Measurements from ENCODE around the gene PCBP3.

Gene PCBP3

DNA sequence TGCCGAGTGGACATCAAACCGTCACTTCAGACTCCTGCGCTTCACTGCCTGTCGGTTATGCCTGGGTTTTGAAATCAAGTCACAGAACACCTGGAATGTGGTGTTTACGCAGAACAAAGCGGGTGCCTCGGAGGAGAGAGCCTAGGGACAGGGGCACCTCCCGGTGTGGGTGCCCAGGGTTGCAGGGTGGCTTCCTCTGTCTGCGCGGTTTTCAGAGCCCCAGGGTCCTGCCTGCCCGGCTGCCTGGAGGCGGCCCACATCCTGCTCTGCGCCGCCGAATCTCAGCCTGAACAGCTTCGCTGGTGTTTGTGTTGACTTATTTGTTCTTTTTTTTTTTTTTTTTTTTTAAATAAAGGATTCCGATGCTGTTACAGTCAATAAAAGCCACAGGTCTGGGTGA lies 224.6 kb downstream of the PCBP3 start:
- in situ Hi-C loops (cut with HindIII; ENCODE audit: low sequenced_read_pairs) = no loop called here
- no peak overlapping the region for H3K4me3 ChIP-seq (ENCODE audit: low read depth, low read length)
- TF ChIP-seq, protein P1, sequence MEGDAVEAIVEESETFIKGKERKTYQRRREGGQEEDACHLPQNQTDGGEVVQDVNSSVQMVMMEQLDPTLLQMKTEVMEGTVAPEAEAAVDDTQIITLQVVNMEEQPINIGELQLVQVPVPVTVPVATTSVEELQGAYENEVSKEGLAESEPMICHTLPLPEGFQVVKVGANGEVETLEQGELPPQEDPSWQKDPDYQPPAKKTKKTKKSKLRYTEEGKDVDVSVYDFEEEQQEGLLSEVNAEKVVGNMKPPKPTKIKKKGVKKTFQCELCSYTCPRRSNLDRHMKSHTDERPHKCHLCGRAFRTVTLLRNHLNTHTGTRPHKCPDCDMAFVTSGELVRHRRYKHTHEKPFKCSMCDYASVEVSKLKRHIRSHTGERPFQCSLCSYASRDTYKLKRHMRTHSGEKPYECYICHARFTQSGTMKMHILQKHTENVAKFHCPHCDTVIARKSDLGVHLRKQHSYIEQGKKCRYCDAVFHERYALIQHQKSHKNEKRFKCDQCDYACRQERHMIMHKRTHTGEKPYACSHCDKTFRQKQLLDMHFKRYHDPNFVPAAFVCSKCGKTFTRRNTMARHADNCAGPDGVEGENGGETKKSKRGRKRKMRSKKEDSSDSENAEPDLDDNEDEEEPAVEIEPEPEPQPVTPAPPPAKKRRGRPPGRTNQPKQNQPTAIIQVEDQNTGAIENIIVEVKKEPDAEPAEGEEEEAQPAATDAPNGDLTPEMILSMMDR (IDR thresholded peaks at IDR 0.05; ENCODE audit: low read depth, low read length, missing control alignments) = no peak
- no peak for DNase-seq (ENCODE audit: low read depth)

DNA sequence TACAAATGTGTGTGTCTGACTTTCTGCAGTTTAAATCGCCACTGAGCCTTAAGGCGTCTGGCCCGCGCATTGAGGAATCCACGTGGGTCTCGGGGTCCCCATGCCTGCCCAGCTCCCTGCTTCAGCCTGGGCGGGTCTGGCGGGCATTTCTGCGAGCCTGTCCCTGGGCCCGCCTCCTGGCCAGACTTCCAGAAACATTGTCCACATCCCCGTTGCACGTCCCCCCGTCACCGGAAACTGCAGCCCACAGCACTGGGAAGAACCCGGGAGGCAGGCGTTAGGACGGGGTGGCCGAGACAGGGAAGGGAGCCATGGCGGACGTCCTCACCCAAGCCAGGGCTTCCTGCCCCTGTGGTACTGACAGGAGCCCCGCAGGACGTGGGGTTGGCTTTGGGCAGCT lies 225.0 kb downstream of the PCBP3 start:
- no peak overlapping the region for H3K4me3 ChIP-seq (ENCODE audit: low read depth, low read length)
- TF ChIP-seq, protein P1 (IDR thresholded peaks at IDR 0.05; ENCODE audit: low read depth, low read length, missing control alignments) = no peak
- DNase-seq (ENCODE audit: low read depth) = no peak
- in situ Hi-C loops (cut with HindIII; ENCODE audit: low sequenced_read_pairs) = no loop called here

DNA sequence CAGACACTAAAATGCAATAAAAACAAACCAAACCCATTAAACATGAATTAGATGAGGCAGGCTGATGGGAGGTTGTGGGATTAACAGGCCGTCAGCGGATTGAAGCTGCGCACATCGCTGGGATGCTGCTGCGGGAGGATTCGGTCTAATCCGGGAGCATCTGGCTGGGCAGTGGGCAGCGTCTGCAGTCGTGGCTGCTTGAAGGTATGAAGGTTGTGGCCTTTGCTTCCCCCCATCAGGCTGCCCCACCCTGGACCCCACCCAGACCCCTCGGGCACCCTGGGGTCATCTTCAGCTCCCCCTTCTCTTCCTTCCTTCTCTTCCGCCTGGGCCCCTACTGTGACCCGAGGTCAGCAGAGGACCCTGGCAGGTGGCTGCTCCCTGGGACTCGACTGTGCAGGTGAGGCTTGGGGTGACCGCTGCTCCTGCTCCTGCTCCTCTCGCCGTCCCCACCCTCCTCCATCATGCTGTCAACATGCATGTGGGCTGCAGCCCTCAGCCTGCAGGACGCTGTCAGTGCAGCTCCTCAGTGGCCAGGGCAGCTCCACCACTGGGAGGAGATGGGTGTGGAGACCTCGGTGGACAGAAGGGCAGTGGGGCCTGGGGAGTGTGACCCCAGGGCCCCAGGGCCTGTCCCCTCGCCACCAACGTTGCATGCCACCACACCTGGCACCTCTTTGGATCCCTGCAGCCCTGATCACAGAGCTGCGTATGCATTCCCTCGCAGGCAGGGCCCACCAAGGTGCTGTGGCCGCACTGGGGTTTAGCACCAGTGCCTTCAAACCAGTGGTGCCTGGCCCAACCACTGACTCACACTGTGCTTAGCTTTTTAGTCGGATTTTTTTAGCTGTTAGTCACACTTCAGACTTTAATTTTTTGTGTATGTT lies 225.8 kb downstream of the PCBP3 start:
- H3K4me3 ChIP-seq (ENCODE audit: low read depth, low read length) = no peak overlapping the region
- in situ Hi-C loops (cut with HindIII; ENCODE audit: low sequenced_read_pairs) = no loop called here
- no peak for DNase-seq (ENCODE audit: low read depth)
- TF ChIP-seq, protein P1 (IDR thresholded peaks at IDR 0.05; ENCODE audit: low read depth, low read length, missing control alignments) = no peak

DNA sequence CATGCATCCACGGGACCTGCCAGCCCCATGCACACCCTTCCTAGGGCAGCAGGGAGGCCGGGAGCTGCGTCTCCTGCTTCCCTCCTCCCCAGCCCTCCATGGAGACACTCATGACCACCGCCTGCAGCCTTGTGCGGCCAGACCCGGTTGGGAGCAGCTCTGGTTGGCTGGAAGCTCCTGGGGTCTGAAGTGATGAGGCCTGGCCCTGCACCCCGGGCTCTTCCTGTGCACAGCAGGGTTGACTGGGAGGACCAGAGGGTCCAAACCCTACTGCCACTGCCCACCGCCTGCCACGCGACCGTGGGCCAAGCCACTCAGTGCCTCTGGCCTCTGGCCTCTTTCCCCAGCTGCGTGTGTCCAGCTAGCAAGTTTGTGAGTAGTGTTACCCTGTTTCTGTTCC lies 226.9 kb downstream of the PCBP3 start:
- DNase-seq (ENCODE audit: low read depth) = no peak
- in situ Hi-C loops (cut with HindIII; ENCODE audit: low sequenced_read_pairs) = no loop called here
- TF ChIP-seq, protein P1 (IDR thresholded peaks at IDR 0.05; ENCODE audit: low read depth, low read length, missing control alignments) = no peak
- H3K4me3 ChIP-seq (ENCODE audit: low read depth, low read length) = no peak overlapping the region

DNA sequence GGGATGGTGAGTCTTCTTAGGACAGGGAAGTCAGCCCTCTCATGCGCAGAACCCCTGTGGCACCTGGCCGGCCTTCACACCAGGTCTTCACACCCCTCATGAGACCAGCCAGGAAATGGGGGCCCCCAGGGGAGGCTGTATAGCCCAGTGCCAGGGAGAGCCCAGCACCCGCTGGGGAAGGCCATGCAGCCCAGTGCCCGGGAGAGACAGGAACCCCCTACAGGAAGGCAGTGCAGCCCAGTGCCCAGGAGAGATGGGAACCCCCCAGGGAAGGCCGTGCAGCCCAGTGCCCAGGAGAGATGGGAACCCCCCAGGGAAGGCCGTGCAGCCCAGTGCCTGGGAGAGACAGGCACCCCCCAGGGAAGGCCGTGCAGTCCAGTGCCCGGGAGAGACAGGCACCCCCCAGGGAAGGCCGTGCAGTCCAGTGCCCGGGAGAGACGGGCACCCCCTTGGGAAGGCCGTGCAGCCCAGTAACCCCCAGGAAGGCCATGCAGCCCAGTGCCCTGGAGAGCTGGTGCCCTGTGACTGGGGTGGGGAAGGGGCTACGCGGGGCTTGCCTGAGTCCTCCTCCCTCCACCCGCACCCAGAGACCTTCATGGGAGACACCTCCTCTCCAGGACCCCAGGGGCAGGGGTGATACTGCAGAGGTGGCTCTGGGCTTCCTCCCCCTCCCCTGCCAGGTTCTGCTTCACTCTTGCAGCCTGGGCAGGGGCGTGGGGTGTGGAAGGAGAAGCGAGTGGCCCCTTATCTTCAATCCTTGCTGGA lies 227.5 kb downstream of the PCBP3 start:
- TF ChIP-seq, protein P1 (IDR thresholded peaks at IDR 0.05; ENCODE audit: low read depth, low read length, missing control alignments) = no peak
- no peak overlapping the region for H3K4me3 ChIP-seq (ENCODE audit: low read depth, low read length)
- no peak for DNase-seq (ENCODE audit: low read depth)
- in situ Hi-C loops (cut with HindIII; ENCODE audit: low sequenced_read_pairs) = no loop called here

DNA sequence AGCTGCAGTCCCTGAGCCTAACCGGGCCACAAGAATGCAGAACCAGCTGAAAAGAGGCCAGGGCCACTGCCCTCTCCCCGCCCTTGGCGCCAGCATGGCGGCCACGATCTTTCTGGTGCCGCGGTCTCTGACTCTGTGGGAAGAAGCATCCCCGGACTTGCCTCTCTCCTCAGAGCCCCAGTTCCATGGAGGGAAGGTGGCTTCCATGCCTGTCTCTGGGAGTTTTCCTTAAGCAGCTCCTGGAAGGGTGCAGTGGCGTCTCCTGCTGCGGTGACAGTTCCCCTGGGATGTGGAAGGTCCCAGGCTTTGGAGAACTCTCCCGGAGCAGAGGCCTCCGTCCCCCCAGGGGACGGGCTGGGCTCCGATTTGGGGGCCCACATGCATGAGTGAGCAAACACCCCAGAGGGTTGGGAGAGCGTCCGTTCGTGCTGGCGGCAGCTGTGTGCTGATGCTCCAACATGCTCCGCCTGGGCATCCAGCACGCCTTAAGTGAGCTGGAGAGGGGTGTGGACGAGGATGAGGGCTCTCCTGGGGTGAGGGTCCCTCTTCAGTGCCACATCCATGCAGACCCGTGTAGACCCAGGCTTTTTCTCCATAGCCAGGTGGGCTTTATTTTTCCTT lies 228.2 kb downstream of the PCBP3 start:
- in situ Hi-C loops (cut with HindIII; ENCODE audit: low sequenced_read_pairs) = no loop called here
- H3K4me3 ChIP-seq (ENCODE audit: low read depth, low read length) = no peak overlapping the region
- TF ChIP-seq, protein P1 (IDR thresholded peaks at IDR 0.05; ENCODE audit: low read depth, low read length, missing control alignments) = no peak
- DNase-seq (ENCODE audit: low read depth) = no peak

All from astrocyte of the cerebellum (primary cell).